ENCODE data around the gene B4GALNT4.

The B4GALNT4 gene

DNA sequence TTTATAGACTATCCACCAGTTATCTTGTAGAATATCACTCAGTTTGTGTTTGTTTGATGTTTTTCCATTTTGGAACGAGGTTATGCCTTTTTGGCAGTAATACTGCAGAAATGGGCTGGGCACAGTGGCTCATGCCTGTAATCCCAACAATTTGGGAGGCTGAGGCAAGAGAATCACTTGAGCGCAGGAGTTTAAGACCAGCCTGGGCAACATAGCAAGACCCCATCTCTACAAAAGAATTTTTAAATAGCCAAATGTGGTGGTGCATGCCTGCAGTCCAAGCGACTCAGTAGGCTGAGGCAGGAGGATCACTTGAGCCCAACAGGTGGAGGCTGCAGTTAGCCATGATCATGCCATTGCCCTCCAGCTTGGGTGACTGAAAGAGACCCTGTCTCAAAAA lies 22.8 kb upstream of the B4GALNT4 start:
- TF ChIP-seq, protein P1, sequence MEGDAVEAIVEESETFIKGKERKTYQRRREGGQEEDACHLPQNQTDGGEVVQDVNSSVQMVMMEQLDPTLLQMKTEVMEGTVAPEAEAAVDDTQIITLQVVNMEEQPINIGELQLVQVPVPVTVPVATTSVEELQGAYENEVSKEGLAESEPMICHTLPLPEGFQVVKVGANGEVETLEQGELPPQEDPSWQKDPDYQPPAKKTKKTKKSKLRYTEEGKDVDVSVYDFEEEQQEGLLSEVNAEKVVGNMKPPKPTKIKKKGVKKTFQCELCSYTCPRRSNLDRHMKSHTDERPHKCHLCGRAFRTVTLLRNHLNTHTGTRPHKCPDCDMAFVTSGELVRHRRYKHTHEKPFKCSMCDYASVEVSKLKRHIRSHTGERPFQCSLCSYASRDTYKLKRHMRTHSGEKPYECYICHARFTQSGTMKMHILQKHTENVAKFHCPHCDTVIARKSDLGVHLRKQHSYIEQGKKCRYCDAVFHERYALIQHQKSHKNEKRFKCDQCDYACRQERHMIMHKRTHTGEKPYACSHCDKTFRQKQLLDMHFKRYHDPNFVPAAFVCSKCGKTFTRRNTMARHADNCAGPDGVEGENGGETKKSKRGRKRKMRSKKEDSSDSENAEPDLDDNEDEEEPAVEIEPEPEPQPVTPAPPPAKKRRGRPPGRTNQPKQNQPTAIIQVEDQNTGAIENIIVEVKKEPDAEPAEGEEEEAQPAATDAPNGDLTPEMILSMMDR (IDR thresholded peaks at IDR 0.05): no peak

DNA sequence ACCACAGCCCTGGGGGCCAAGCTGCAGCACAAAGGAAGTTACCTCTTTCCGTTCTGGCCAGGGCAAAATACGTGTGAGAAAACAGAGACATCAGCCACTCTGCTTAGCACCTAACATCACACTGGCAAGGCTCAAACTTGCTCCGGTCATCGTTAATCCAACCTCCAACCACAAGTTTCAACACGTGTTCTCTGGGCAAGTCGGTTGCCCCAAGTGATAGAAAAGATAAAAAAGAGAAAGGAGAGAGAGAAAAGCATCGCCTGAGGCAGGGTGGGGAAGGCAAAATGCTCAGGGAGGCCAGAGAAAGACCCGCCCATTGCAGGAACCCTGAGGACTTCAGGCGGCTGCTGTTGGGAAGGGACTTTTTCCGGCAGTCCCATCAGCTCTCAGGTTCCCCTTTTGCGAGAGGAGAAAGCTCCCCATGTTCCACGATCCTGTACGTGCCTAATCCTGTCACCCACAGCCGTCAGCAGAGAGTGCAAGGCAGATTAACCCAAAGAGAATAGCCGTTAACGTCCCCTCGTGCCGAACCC lies 18.5 kb upstream of the B4GALNT4 start:
- TF ChIP-seq, protein P1 (IDR thresholded peaks at IDR 0.05): no peak

DNA sequence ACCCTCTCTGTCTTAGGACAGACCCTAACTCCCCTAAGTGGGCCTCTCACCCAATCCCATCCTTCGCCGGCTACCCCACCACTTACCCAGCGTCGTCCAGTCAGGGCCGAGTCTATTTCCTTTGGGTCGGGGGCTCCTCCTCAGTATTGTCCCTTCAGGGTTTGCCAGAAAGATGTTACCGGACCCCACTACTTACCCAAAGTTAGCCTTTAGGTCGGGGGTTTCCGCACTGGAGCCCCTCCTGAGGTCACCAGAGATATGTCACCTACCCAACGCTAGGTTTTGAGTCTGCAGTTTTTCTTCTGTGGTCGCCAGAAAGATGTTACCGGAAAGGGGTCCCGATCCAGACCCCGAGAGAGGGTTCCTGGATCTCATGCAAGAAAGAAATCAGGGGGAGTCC lies 17.9 kb upstream of the B4GALNT4 start:
- TF ChIP-seq, protein P1 (IDR thresholded peaks at IDR 0.05): no peak

DNA sequence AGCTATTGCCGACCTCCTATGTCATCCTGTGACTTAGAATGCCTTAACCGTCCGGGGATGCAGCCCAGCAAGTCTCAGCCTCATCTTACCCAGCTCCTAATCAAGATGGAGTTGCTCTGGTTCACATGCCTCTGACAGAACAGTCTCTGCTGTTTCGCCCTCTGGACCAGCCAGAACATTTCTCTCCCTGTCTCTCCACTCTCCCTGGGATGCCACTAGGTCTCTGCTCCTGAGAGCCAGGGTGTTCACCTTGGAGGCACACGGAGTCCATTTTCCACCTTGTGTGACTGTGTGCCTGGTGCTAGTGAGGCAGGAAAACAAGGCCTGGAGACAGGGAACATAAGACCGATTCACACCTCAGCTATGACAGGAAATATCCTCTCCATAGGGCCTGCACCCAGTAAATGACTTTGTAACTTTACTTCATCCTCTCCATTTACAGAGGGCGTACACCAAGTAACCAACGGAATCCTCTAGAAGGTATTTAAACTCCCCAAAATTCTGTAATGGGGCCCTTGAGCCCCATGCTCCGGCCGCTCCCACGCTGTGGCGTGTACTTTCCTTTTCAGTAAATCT lies 16.8 kb upstream of the B4GALNT4 start:
- TF ChIP-seq, protein P1 (IDR thresholded peaks at IDR 0.05): no peak

DNA sequence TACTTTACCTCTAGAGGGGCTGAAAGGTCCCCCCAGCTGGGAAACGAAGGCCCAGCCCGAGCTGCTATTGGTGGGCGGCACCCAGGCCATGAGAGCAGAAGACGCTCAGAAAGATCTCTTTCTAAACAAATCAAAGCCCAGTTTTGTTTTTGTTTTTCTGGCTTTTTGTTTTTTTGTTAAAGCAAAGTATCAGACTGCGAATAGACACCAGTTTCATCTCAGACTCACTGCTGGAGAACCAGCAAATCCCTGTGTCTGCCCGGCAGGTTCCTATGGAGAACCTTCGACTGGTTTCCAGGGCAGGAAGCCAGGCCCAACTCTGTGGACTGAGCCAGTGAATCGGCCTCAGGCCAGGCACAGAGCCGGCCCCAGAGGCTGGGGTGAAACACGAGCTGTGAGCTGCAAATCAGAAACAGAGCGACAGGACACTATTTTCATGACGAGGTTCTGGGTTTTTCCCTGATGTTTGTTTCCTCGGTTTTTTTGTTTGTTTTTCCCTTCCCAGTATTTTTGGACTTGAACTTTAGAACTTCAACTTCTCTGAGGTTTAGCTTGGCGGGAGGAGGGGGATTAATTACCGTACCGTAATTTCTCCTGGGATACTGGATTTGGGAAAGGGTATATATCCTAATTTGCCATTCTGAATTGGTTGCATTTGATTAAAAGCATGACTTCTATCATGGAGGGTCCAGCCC lies 16.0 kb upstream of the B4GALNT4 start:
- TF ChIP-seq, protein P1 (IDR thresholded peaks at IDR 0.05): no peak

DNA sequence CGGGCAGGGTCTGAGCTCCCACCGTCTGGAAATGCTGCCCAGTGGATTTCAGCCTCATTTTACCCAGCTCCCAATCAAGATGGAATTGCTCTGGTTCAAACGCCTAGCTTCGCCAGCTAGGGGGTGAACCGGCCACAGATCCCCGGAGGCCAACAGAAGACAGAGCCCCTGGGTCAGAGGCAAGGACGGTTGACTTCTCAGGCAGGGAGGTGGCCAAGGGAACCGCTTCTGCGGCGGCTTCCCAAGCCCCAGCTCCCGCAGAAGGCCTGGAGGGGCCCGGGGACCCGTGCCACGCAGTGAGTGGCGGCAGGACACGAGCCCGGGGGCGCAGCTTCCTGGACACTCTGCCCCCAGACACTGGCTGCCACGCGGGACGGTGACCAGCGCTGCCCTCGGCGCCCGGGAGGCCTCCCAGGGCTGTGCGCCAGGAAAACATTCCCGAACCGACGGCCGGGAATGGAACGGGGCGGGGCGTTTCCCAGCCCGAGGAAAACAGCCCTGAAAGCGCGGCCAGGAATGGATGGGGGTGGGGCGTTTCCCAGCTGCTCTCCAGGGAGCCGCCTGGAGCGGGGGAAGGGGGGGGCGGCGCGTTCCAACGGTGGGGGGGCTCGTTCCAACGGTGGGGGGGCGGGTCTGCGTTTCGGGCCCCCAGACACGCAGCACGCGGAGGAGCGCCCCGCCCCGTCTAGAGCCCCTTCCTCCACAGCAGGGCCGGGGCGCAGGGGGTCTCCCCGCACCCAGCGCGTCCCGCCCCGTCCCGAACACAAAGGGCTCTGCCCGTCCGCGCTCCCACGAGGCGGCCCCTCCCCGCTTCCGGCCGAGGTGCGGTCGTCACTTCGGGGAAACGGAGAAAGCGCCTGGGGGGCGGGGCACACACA lies 13.5 kb upstream of the B4GALNT4 start:
- TF ChIP-seq, protein P1 (IDR thresholded peaks at IDR 0.05): no peak

DNA sequence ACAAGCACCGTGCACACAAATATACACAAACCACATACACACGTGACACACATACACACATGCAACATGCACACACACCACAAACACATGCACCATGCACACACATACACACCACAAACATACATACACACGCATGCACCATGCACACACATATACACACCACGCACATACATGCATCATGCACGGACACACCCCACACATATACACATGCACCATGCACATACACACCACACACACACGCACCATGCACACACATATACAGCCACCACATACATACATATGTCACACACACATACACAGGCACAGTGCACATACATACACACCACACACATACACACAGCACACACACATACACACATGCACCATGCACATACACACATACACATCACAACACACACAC lies 12.7 kb upstream of the B4GALNT4 start:
- TF ChIP-seq, protein P1 (IDR thresholded peaks at IDR 0.05): no peak
